Measurements from ENCODE around the gene NPIPA5. TPM values are rescaled to one million over a fixed set of nuclear protein-coding genes. Genes with fewer than 3 reads are reported as not detected.
"Not testable (repeated sequence)": the region's sequence is repeated elsewhere in the genome, so short reads cannot be mapped to it uniquely, and the experiment has no call there.

NPIPA5 gene
- total RNA-seq, 1 donor from 2014 or later: 12.0 TPM

- Histone ChIP-seq H3K27me3 (no peaks in the 10 kb centered on the region), H3K36me3 (no peaks in the 10 kb centered on the region), H3K9me3 (no peaks in the 10 kb centered on the region), H3K4me1 (no peaks in the 10 kb centered on the region), H3K4me3 (no peak overlapping the region), H3K27ac (no peak overlapping the region)
- DNase-seq: no peak
- TF ChIP-seq CTCF (IDR thresholded peaks at IDR 0.05): no peak
- no peak for ATAC-seq
- intact Hi-C loops (cut with DNase I): no loop called here
These were observed 39.1 kb upstream of the NPIPA5 start for GRCh38 chr16:15417197-15417596.

GRCh38 chr16:15415511-15415985, 37.5 kb upstream of the NPIPA5 start:
- H3K36me3 ChIP-seq: no peaks in the 10 kb centered on the region
- DNase-seq: no peak
- no peaks in the 10 kb centered on the region for H3K4me1 ChIP-seq
- no peak for ATAC-seq
- H3K4me3 ChIP-seq: no peak overlapping the region
- H3K27me3 ChIP-seq: no peaks in the 10 kb centered on the region
- no peak for TF ChIP-seq CTCF (IDR thresholded peaks at IDR 0.05)
- no peaks in the 10 kb centered on the region for H3K9me3 ChIP-seq
- H3K27ac ChIP-seq: no peak overlapping the region
- intact Hi-C loops (cut with DNase I): no loop called here

- H3K9me3 ChIP-seq; H3K4me1 ChIP-seq; DNase-seq; H3K27ac ChIP-seq; intact Hi-C loops (cut with DNase I); H3K4me3 ChIP-seq; H3K36me3 ChIP-seq; H3K27me3 ChIP-seq; ATAC-seq: not testable (repeated sequence)
These were observed 31.4 kb upstream of the NPIPA5 start for GRCh38 chr16:15409476-15409875.

- H3K9me3 ChIP-seq; H3K27me3 ChIP-seq; H3K4me1 ChIP-seq; DNase-seq; H3K27ac ChIP-seq; H3K36me3 ChIP-seq; H3K4me3 ChIP-seq; intact Hi-C loops (cut with DNase I); ATAC-seq: not testable (repeated sequence)
These were observed 29.7 kb upstream of the NPIPA5 start for GRCh38 chr16:15407756-15408155.

- Histone ChIP-seq H3K9me3 (no peaks in the 10 kb centered on the region), H3K27ac (no peak overlapping the region), H3K4me3 (no peak overlapping the region), H3K36me3 (no peaks in the 10 kb centered on the region), H3K27me3 (no peaks in the 10 kb centered on the region), H3K4me1 (no peaks in the 10 kb centered on the region)
- ATAC-seq (peak; percentile 69), DNase-seq (no peak)
- intact Hi-C loops (cut with DNase I): no loop called here
- TF ChIP-seq CTCF (IDR thresholded peaks at IDR 0.05): no peak
These were observed 26.7 kb upstream of the NPIPA5 start for GRCh38 chr16:15404792-15405191.

GRCh38 chr16:15404091-15404490, 26.0 kb upstream of the NPIPA5 start:
- H3K9me3 ChIP-seq; H3K36me3 ChIP-seq; H3K4me1 ChIP-seq; DNase-seq; H3K4me3 ChIP-seq; H3K27ac ChIP-seq; intact Hi-C loops (cut with DNase I); H3K27me3 ChIP-seq: not testable (repeated sequence)
- ATAC-seq: peak; percentile 48

- Histone ChIP-seq H3K9me3 (no peaks in the 10 kb centered on the region), H3K27ac (no peak overlapping the region), H3K4me1 (no peaks in the 10 kb centered on the region), H3K27me3 (no peaks in the 10 kb centered on the region), H3K36me3 (no peaks in the 10 kb centered on the region), H3K4me3 (no peak overlapping the region)
- DNase-seq (no peak), ATAC-seq (peak; percentile 50)
- no peak for TF ChIP-seq CTCF (IDR thresholded peaks at IDR 0.05)
- intact Hi-C loops (cut with DNase I): no loop called here
These were observed 25.4 kb upstream of the NPIPA5 start for GRCh38 chr16:15403392-15403995.

All from upper lobe of right lung (tissue), 1 donor.